ENCODE data around the gene SSBP4. TPM values are rescaled to one million over a fixed set of nuclear protein-coding genes. Genes with fewer than 3 reads are reported as not detected.
A peak's percentile ranks its signal among the peaks of the same experiment; 100 is the strongest.
"Not testable (repeated sequence)": the region's sequence is repeated elsewhere in the genome, so short reads cannot be mapped to it uniquely, and the experiment has no call there.

SSBP4 gene
- total RNA-seq, 2 donors from 2014 or later, result 71.5 to 120 TPM

GRCh38 chr19:18401580-18402112, 17.6 kb upstream of the SSBP4 start:
- intact Hi-C loops (cut with DNase I), result no loop called here
- H3K27me3 ChIP-seq (replicated peaks; ENCODE audit: insufficient read depth), result no peaks in the 10 kb centered on the region
- H3K27ac ChIP-seq, result no peak overlapping the region
- no peaks in the 10 kb centered on the region for H3K36me3 ChIP-seq
- DNase-seq (ENCODE audit: low spot score), result peak; percentile 64
- whole genome bisulfite sequencing, result 42% methylated on average over 7 of the region's 7 CpGs
- H3K4me1 ChIP-seq (replicated peaks), result peaks cover 4% of the 10 kb centered on the region
- no peaks in the 10 kb centered on the region for H3K9me3 ChIP-seq
- TF ChIP-seq CTCF (IDR thresholded peaks at IDR 0.05) (peak in 3 of 4 experiments; percentile 11 to 59 (median 44)), POLR2A (IDR thresholded peaks at IDR 0.05) (peak; percentile 15), POLR2AphosphoS5 (IDR thresholded peaks at IDR 0.05) (peak; percentile 43)
- H3K4me3 ChIP-seq, result no peak overlapping the region

DNA sequence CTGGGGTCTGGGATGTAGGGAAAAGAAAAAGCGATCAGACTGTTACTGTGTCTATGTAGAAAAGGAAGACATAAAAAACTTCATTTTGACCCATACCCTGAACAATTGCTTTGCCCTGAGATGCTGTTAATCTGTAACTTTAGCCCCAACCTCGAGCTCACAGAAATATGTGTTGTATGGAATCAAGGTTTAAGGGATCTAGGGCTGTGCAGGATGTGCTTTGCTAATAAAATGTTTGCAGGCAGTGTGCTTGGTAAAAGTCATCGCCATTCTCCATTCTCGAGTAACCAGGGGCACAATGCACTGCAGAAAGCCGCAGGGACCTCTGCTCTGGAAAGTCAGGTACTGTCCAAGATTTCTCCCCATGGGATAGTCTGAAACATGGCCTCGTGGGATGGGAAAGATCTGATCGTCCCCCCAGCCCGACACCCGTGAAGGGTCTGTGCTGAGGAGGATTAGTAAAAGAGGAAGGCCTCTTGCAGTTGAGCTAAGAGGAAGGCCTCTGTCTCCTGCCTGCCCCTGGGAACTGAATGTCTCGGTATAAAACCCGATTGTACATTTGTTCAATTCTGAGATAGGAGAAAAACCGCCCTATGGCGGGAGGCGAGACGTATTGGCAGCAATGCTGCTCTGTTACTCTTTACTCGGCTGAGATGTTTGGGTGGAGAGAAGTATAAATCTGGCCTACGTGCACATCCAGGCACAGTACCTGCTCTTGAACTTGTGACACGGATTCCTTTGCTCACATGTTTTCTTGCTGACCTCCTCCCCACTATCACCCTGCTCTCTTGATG, 16.5 kb upstream of the SSBP4 start:
- H3K9me3 ChIP-seq; intact Hi-C loops (cut with DNase I); H3K4me1 ChIP-seq (replicated peaks); H3K36me3 ChIP-seq; DNase-seq (ENCODE audit: low spot score); H3K27me3 ChIP-seq (replicated peaks; ENCODE audit: insufficient read depth); H3K4me3 ChIP-seq; H3K27ac ChIP-seq: not testable (repeated sequence)
- WGBS, result 67% methylated on average over 18 of the region's 18 CpGs

GRCh38 chr19:18405754-18406153, 13.4 kb upstream of the SSBP4 start:
- 84% methylated on average over 11 of the region's 11 CpGs for WGBS
- H3K27ac ChIP-seq; H3K4me3 ChIP-seq; H3K27me3 ChIP-seq (replicated peaks; ENCODE audit: insufficient read depth); H3K36me3 ChIP-seq; H3K4me1 ChIP-seq (replicated peaks); DNase-seq (ENCODE audit: low spot score); H3K9me3 ChIP-seq; intact Hi-C loops (cut with DNase I): not testable (repeated sequence)

DNA sequence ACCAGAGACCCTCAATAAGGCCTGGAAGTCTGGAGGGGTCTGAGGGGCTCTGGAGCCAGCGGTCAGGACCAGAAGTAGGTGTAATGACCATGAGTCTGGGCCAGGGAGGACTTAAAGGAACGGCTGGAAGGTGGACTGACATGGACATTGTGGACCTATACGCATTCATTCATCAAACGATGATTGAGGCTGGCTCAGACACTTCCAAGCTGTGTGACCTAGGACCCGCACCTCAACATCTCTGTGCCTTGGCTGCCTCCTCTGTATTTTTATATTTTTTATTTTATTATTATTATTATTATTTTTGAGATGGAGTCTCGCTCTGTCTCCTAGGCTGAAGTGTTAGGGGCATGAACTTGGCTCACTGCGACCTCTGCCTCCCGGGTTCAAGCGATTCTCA, 12.4 kb upstream of the SSBP4 start:
- Histone ChIP-seq H3K36me3 (no peaks in the 10 kb centered on the region), H3K27ac (no peak overlapping the region), H3K4me1 (replicated peaks) (peaks cover 3% of the 10 kb centered on the region), H3K9me3 (no peaks in the 10 kb centered on the region), H3K4me3 (no peak overlapping the region), H3K27me3 (replicated peaks; ENCODE audit: insufficient read depth) (no peaks in the 10 kb centered on the region)
- 97% methylated on average over 9 of the region's 9 CpGs for WGBS
- intact Hi-C loops (cut with DNase I), result no loop called here
- DNase-seq (ENCODE audit: low spot score), result no peak
- no peak for TF ChIP-seq POLR2A (IDR thresholded peaks at IDR 0.05)
- no peak for TF ChIP-seq POLR2AphosphoS5 (IDR thresholded peaks at IDR 0.05)
- no peak for TF ChIP-seq CTCF (IDR thresholded peaks at IDR 0.05)

DNA sequence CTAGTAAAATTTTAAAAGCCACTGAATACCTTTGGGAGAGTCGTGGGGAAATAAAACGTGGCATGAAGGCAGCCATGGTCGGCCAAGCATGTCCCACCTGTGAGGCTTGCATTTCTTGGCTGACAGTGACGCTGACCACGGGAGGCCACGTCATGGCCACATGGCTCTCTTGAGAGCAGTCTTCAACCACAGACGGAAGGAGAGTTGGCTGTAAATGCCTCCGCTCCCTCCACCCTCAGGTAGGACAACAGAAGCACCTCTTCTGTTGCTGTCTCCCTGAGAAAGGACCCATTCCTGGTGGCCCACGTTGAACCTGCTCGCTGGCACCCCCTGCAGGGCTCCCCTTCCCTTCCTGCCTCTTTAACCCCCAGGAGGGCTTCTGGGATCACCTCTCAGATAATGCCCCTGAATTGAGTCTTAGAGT, 11.1 kb upstream of the SSBP4 start:
- Histone ChIP-seq H3K27ac (no peak overlapping the region), H3K4me3 (no peak overlapping the region), H3K4me1 (replicated peaks) (no peaks in the 10 kb centered on the region), H3K9me3 (no peaks in the 10 kb centered on the region), H3K27me3 (replicated peaks; ENCODE audit: insufficient read depth) (no peaks in the 10 kb centered on the region), H3K36me3 (no peaks in the 10 kb centered on the region)
- TF ChIP-seq POLR2A (IDR thresholded peaks at IDR 0.05), result no peak
- peak in 3 of 4 experiments; percentile 20 to 55 (median 39) for TF ChIP-seq CTCF (IDR thresholded peaks at IDR 0.05)
- WGBS, result 35% methylated on average over 10 of the region's 10 CpGs
- intact Hi-C loops (cut with DNase I), result no loop called here
- no peak for DNase-seq (ENCODE audit: low spot score)
